VCaP (cell line): ENCODE results near the gene BNIPL.

Experiments used
- H3K27ac ChIP-seq: fragments of 450-650 bp; 2 replicates; pipeline ENCODE4 v1.5.1; 2017
- CTCF ChIP-seq: fragments of 450-650 bp; conservative IDR thresholded peaks from 2 replicates; pipeline ENCODE4 v1.5.1; 2017; ENCODE audit warnings: mild to moderate bottlenecking, moderate library complexity

The BNIPL gene

GRCh38 chr1:151003180-151003579, 33.2 kb upstream of the BNIPL start:
- H3K27ac ChIP-seq, result no peak overlapping the region; the same call in 1 of the 2 replicates
- no peak for TF ChIP-seq CTCF

DNA sequence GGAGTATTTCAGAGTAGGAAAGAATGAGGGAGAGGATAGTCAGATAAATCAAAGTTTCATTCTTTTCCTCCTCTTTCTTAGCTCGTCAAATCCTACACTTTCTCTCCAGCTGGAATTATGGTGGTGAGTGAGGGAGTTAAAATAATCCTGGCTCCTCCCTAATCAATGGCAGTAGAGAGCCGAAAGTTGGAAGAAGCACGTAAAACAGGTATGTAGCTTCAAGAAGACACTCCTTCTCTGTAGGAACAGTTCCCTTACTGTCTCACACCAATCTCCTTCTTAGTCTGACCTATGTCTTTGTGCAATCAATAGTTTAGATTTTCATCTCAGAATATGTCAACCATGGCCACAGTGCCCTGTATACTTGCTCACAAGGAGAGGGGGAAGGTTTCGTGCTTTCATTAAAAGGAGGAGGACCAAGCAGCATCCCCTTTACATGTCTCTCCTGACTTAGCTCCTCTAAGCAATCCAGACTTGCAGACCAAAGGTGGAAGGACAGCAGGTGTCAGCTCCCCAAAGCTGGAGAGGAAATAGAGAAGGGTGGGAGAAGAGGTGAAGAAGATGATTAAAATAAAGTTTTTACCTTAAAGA, 30.6 kb upstream of the BNIPL start:
- TF ChIP-seq CTCF, result no peak
- H3K27ac ChIP-seq, result peak overlapping the region; percentile 93

- TF ChIP-seq CTCF, result peak; percentile 71
- H3K27ac ChIP-seq, result peak within 1 kb of the TSS; percentile 93
Measured at GRCh38 chr1:151006327-151007052, 29.9 kb upstream of the BNIPL start, which contains the start of gene MINDY1. Gene MINDY1 (minus strand): TSS chr1:151006902. CDS start chr1:151002617, 4,285 bp downstream.

DNA sequence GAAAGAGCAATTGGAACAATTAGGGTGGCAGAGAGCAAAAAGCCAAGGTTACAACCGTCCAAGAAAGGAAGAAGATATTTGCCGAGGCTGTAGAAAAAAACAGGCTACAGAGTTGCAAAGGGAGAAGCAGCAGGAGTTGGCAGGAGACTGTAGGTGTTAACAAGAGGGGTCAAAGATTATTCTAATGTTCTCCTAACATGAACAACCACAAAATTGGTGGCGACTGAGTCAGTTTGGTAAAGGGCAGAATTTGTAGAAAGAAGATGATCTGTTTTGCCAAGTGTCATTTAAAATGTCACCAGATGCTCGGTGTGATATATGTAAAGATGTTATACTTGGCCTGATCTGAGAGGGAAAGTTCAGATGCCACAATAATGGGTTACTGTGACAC, 28.5 kb upstream of the BNIPL start:
- no peak for TF ChIP-seq CTCF
- peak overlapping the region; percentile 93 for H3K27ac ChIP-seq

DNA sequence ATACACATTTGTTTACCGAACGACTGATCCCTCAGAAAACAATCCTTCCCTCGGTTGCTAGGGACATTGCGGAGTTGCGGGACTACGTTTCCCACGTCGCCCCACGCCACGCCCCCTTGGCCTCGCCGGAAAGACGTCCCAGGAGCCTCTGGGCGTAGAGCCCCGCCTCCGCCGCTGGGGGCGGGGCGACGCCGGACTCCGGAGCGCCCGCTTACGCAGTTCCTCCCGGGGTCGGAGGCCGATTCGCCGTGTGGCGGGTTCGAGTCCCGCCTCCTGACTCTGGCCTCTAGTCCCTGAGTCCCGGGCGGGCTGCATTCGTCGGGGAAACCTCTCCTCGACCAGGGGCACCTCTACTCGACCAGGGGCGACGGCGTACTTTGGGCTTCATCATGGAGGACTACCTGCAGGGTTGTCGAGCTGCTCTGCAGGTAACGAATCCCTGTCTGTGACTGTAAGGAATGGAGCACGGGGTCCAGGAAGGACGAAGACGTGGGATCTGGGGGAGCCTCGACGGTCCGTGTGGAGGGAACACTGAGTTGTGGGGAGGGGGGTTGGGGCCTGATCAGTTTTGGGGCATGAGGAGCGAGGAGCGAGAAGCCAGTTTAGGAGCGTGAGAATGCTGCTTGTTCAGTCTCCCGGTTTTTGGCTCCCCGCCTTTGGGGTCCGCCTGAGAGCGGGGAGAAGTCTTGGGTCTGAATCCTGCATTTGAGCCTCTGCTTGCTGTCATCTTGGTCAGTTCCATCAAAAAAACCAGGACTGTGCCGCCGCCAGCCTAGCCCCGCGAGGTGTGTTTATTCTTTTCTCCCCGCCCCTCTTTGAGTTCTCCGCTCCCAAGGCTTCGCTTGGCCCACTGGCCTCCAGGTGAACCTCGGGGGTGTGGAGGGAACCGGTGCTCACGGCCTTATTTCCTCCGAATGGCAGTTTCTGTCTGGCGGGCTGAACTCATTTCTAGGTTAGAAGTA, 27.9 kb upstream of the BNIPL start, which contains the start of gene PRUNE1:
TSS of gene PRUNE1 (plus strand) at position 206 of the 962 bp plus-strand sequence. CDS start at position 390, 184 bp downstream.
- H3K27ac ChIP-seq, result peak within 1 kb of the TSS; percentile 93
- no peak for TF ChIP-seq CTCF

DNA sequence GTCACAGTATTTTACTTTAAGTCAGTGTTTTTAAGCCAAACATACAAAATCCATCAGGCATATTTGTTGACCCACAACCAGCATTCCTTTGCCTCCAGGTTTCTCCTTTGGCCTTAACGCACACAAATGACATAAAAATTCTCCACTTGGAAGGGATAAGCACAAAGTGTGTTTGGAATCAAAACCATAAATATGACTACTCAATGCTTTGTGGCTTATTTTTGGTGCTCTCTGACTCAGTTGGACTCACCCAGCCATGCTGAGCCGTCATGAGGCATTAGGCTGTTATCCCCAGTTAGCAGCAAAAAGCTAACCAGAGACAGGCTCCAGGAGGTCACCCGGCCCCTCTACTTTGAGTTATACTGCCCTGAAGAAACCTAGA, 27.2 kb upstream of the BNIPL start:
- no peak for TF ChIP-seq CTCF
- H3K27ac ChIP-seq, result peak overlapping the region; percentile 93
